ENCODE results near the gene PPP1R14D.
A peak's percentile ranks its signal among the peaks of the same experiment; 100 is the strongest.

Gene PPP1R14D

DNA sequence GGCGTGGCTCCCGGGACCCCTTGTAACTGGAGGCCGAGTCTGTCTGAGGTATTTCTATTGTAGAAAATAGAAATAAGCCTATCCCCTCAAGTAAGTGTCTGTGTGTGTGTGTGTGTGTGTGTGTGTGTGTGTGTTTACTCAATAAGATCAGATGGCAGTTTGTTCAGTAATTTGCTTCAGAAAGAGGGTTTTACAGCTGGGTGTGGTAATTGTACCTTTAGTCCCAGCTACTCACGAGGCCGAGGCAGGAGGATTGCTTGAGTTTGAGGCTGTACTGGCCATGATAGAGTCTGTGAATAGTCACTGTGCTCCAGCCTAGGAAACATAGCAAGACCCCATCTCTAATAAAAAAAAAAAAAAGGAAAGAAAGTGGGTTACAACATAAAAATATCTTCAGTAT, 24.0 kb upstream of the PPP1R14D start:
- DNase-seq (ENCODE audit: low read depth in 2 of 2): no peak

- no peak for DNase-seq (ENCODE audit: low read depth in 2 of 2)
These were observed 22.1 kb upstream of the PPP1R14D start for GRCh38 chr15:40850576-40851112.

- DNase-seq (ENCODE audit: low read depth in 2 of 2): no peak
These were observed 18.9 kb upstream of the PPP1R14D start for GRCh38 chr15:40847223-40847961.

GRCh38 chr15:40846841-40847222, 18.3 kb upstream of the PPP1R14D start:
- DNase-seq (ENCODE audit: low read depth in 2 of 2): no peak

- no peak for DNase-seq (ENCODE audit: low read depth in 2 of 2)
These were observed 17.2 kb upstream of the PPP1R14D start for GRCh38 chr15:40845511-40846284.

DNA sequence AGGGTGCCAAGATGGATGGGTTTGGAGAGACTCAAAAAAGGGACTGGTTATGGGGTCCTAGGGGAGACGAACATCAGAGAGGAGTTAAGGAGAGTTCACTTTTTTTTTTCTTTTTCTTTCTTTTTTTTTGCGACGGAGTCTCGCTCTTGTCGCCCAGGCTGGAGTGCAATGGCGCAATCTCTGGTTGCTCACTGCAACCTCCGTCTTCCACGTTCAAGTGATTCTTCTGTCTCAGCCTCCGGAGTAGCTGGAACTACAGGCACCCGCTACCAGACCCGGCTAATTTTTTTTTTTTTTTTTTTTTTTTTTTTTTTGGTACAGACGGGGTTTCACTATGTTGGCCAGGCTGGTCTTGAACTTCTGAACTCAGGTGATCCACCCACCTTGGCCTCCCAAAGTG, 16.5 kb upstream of the PPP1R14D start:
- no peak for DNase-seq (ENCODE audit: low read depth in 2 of 2)

- DNase-seq (ENCODE audit: low read depth in 2 of 2): no peak
These were observed 16.2 kb upstream of the PPP1R14D start for GRCh38 chr15:40844696-40845030.

DNA sequence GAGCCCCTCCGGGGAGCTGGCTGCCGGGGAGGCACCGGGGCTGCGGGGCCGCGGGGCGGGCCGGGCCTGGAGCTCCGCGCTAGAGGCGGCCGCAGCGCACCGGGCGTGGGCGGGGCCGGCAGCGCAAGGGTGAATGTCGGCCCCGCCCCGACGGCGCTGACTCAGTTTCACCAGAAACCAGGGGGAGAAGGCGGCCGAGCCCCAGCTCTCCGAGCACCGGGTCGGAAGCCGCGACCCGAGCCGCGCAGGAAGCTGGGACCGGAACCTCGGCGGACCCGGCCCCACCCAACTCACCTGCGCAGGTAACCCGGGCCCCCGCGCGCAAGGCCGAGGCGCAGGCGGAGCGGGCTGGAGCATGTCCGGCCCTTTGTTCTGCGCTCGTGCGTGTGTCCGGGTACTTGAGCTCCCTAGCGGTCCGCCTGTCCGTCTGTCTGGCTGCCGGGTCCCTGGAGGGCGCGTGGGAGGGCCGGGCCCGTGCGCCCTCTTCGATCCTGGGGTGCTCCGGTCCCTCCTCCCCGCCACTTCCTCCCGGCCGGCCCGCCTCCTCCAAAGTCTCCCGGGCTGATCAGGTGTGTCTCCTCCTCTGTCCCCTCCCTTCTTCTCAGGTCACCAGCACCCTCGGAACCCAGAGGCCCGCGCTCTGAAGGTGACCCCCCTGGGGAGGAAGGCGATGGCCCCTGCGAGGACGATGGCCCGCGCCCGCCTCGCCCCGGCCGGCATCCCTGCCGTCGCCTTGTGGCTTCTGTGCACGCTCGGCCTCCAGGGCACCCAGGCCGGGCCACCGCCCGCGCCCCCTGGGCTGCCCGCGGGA, 15.6 kb upstream of the PPP1R14D start, which contains the start of gene SPINT1:
Gene SPINT1 (plus strand): TSS at position 164 of the 811 bp plus-strand sequence. CDS start 507 bp downstream, at position 671.
- DNase-seq (ENCODE audit: low read depth in 2 of 2): peak; percentile 44 to 63

GRCh38 chr15:40843261-40843884, 14.9 kb upstream of the PPP1R14D start:
- DNase-seq (ENCODE audit: low read depth in 2 of 2): no peak

- no peak for DNase-seq (ENCODE audit: low read depth in 2 of 2)
These were observed 13.2 kb upstream of the PPP1R14D start for GRCh38 chr15:40841741-40842140.

GRCh38 chr15:40838756-40839155, 10.2 kb upstream of the PPP1R14D start:
- no peak for DNase-seq (ENCODE audit: low read depth in 2 of 2)

DNA sequence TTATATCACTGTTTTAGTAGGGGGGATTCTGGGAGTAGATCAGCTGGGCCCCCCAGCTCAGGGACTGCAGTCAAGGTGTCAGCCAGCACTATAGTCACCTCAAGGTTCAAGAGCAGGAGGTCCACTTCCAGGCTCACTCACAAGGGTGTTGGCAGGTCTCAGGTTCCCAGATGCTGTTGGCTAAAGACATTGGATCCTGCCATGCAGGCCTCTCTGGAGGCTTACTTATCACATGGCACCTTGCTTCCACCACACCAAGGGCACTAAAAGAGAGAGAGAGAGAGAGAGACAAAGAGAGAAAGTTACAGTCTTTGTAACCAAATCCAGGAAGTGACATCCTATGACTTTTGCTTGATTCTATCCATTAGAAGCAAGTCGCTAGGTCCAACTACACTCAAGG, 7.5 kb upstream of the PPP1R14D start:
- DNase-seq (ENCODE audit: low read depth in 2 of 2): no peak

GRCh38 chr15:40832903-40833302, 4.4 kb upstream of the PPP1R14D start:
- DNase-seq (ENCODE audit: low read depth in 2 of 2): no peak

GRCh38 chr15:40831861-40832260, 3.4 kb upstream of the PPP1R14D start:
- no peak for DNase-seq (ENCODE audit: low read depth in 2 of 2)

DNA sequence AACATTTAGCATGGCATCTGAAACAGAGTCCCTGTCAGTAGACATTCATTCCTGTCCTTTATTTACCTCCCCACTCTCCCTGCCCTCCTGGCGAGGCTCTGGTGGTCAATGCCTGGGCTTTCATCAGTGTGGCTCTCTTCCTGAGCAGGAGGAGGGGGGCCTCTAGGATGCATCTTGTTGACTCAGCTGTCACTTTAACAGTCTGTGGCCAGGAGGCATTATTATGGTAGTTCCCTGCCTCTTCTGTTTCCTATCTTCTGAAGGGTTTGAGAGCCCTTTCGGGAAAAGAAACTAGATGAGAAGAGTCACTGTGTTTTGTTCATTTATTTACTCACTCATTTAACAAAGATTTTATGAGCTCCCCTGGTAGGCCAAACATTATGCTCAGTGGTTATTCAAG, 2.4 kb upstream of the PPP1R14D start:
- DNase-seq (ENCODE audit: low read depth in 2 of 2): no peak

DNA sequence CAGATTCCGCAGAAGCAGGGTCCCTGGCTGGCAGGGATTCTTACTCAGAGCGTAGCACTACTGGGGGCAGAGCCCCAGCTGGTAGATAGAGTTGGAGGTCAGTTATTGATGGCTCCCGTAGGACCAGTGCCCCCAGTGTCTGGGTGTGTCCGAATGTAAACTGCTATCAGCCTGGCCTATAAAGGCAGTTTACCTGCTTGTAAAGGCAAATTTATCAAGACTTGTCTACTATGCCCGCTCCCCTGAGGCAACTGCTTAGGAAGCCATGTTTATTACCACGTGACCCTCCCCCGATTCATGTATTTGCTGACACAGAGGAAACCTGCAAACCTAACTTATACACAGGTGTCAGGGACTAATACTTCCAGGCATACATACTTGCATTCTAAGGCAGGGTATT, 607 bp upstream of the PPP1R14D start:
- DNase-seq (ENCODE audit: low read depth in 2 of 2): no peak

DNA sequence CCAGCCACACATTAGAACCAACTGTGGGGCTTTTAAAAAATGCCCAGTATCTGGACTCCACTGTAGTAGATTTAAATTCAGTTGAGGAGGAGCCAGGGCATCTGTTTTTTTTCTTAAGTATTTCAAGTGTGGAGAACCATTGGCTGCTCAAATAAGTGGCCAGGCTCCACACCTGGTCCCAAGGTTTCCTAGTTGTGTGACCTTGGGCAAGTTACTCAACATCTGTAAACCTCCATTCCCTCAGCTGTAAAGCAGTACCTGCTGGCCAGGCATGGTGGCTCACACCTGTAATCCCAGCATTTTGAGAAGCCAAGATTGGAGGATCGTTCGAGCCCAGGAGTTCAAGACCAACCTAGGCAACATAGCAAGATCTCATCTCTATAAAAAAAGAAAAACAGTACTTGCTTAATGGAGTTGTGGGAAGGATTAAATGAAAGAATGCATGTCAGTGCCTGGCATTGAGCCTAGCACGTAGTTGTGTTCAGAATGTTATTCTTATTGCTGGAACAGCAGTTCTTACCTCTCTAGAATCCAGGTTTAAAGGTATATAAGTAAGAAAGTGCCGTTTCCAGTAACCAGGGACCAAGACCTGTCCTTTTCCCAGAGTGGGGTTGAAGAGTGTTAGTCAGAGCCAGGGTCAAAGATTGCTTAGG, 2.0 kb downstream of the PPP1R14D start:
- no peak for DNase-seq (ENCODE audit: low read depth in 2 of 2)

GRCh38 chr15:40825661-40826422, 2.7 kb downstream of the PPP1R14D start:
- no peak for DNase-seq (ENCODE audit: low read depth in 2 of 2)

GRCh38 chr15:40823572-40824343, 4.8 kb downstream of the PPP1R14D start:
- no peak for DNase-seq (ENCODE audit: low read depth in 2 of 2)

GRCh38 chr15:40821195-40821594, 7.3 kb downstream of the PPP1R14D start:
- no peak for DNase-seq (ENCODE audit: low read depth in 2 of 2)

All from activated CD8-positive, alpha-beta memory T cell treated with anti-CD3 and anti-CD28 coated beads for 4 hours (primary cell).